Nephron (organoid): Measurements from ENCODE around the gene BICC1.

Source experiments
- H3K27ac Mint-ChIP-seq, 3 experiments: 2 replicates each; pipeline ENCODE4 v1.8.0; 2020; ENCODE audit warnings: mixed read lengths in 3 of 3, mild to moderate bottlenecking in 2 of 3, moderate library complexity in 1 of 3
- H3K27me3 Mint-ChIP-seq: 2 replicates; pipeline ENCODE4 v1.8.0; 2021; ENCODE audit warnings: low read depth, mild to moderate bottlenecking, moderate library complexity, mixed read lengths
- H3K36me3 Mint-ChIP-seq: 2 replicates; pipeline ENCODE4 v1.8.0; 2020; ENCODE audit warnings: low read depth, mixed read lengths
- H3K4me1 Mint-ChIP-seq: 2 replicates; pipeline ENCODE4 v1.8.0; 2020; ENCODE audit warnings: mixed read lengths
- H3K4me3 Mint-ChIP-seq, 3 experiments: 2 replicates each; pipeline ENCODE4 v1.8.0; 2020; ENCODE audit warnings: mild to moderate bottlenecking in 3 of 3, mixed read lengths in 3 of 3, moderate library complexity in 2 of 3
- H3K9me3 Mint-ChIP-seq: 2 replicates; pipeline ENCODE4 v1.8.0; 2020; ENCODE audit warnings: mixed read lengths
- TF ChIP-seq, protein P1 (sequence below), 3 experiments: fragments of 200-600 bp; sonication (generic); IDR thresholded peaks; one replicate each; pipeline ENCODE4 v1.5.0; 2021; ENCODE audit warnings: antibody characterized with exemption in 3 of 3; ENCODE audit not compliant: unreplicated experiment in 3 of 3

BICC1 gene

DNA sequence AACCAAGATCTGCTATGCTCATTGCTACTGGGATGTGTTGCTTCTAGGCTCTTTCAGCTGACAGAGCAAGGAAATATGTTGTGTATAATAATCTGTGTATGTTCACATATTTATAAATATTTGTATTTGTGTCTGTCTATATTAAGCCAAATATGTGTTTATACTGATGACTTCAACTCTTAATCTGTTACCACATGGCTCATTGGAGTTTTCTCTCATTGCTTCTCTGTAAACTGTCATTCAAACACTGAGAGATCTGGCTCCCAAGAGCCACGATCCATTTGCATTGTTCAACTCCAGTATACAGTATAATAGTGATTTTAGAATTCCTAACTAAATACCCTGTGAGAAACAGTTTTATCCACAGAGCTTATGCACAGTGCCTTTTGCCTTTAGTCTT lies 35.3 kb downstream of the BICC1 start:
- TF ChIP-seq, protein P1, sequence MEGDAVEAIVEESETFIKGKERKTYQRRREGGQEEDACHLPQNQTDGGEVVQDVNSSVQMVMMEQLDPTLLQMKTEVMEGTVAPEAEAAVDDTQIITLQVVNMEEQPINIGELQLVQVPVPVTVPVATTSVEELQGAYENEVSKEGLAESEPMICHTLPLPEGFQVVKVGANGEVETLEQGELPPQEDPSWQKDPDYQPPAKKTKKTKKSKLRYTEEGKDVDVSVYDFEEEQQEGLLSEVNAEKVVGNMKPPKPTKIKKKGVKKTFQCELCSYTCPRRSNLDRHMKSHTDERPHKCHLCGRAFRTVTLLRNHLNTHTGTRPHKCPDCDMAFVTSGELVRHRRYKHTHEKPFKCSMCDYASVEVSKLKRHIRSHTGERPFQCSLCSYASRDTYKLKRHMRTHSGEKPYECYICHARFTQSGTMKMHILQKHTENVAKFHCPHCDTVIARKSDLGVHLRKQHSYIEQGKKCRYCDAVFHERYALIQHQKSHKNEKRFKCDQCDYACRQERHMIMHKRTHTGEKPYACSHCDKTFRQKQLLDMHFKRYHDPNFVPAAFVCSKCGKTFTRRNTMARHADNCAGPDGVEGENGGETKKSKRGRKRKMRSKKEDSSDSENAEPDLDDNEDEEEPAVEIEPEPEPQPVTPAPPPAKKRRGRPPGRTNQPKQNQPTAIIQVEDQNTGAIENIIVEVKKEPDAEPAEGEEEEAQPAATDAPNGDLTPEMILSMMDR (IDR thresholded peaks at IDR 0.05; ENCODE audit: unreplicated experiment in 3 of 3), result no peak
- Mint-ChIP-seq H3K36me3 (peaks cover 3% of the 10 kb centered on the region), H3K4me1 (peaks cover 22% of the 10 kb centered on the region), H3K4me3 (no peak overlapping the region), H3K27me3 (no peaks in the 10 kb centered on the region), H3K9me3 (peaks cover 1% of the 10 kb centered on the region), H3K27ac (no peak overlapping the region)

DNA sequence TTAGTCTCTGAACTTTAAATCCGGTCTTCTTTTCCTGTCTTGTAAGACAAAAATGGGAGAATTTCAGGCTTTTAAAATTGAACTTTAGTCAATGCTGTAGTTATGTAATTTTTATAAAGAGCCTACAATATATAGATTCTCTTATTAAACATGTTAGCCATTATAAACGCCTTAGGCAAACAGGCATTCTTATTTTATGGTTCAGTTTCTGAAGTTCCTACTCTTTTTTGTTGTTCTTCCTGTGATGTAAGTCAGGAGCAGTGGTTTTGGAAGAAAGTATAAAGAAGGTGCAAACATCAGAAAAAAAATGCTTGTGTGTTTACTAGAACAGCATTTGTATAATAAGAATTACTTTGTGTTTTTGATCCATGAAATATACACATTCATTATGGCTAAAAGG lies 41.6 kb downstream of the BICC1 start:
- TF ChIP-seq, protein P1 (IDR thresholded peaks at IDR 0.05; ENCODE audit: unreplicated experiment in 3 of 3), result no peak
- Mint-ChIP-seq H3K9me3 (peaks cover 25% of the 10 kb centered on the region), H3K36me3 (peaks cover 21% of the 10 kb centered on the region), H3K27me3 (no peaks in the 10 kb centered on the region), H3K27ac (peak overlapping the region; percentile 56 to 95 (median 76)), H3K4me1 (no peaks in the 10 kb centered on the region), H3K4me3 (no peak overlapping the region)

DNA sequence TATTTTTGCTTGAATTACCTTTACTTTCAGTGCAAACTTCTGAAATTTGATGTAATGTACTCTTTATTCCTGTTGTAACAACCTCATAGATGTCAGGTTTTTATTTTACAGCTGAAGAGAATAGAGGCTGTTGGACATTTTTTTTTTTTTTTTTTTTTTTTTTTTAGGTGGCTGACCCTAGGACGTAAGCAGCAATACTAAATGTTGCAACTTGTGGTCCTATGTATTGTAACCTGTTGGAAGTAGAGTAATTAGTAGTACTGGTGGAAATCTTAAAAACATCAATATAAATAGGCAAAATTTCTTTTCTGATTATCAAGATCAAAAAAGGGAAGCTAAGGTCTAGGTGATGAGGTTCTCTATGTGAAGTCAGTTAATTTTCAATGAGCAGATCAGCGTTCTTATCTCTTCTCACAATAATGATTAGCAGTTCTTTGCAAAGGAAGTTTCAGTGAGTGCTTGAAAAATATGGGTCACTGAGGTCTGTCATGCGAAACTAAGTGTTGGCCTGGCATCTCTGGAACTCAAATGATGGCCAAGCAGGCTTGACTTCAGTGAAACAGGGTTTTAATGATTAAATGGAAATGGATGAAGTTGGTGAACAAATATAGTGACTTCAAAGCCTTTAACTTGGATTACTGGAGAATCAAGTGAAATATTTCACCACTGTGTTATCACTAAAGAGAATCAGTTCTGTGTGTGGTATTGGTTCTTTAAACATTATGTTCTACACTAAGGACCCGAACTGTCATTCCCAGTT lies 42.7 kb downstream of the BICC1 start:
- TF ChIP-seq, protein P1 (IDR thresholded peaks at IDR 0.05; ENCODE audit: unreplicated experiment in 3 of 3), result no peak
- peaks cover 31% of the 10 kb centered on the region for H3K36me3 Mint-ChIP-seq
- no peaks in the 10 kb centered on the region for H3K4me1 Mint-ChIP-seq
- H3K27me3 Mint-ChIP-seq, result no peaks in the 10 kb centered on the region
- peaks cover 35% of the 10 kb centered on the region for H3K9me3 Mint-ChIP-seq
- peak overlapping the region; percentile 56 to 84 (median 70) for H3K27ac Mint-ChIP-seq
- peak overlapping the region in 1 of 3 experiments; percentile 32 for H3K4me3 Mint-ChIP-seq

DNA sequence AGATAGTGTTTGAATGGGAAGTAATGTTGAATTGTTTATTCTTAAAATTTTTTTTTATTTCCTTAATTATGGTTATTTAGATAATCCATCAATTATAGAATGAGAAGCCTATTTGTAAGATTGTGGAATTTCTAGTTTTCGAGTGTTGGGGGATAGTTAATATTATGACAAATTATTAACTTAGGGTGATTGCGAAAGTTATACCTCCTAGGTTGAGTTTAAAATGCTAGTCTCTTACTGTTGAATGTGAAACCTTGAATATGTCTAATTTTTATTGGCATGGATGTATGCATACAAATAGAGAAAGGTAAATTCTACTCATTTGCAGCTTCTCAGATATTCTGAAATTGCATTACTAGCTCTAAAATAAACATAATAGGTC lies 43.2 kb downstream of the BICC1 start:
- no peaks in the 10 kb centered on the region for H3K27me3 Mint-ChIP-seq
- H3K27ac Mint-ChIP-seq, result peak overlapping the region; percentile 70 to 84 (median 83)
- peak overlapping the region in 2 of 3 experiments; percentile 4 to 32 for H3K4me3 Mint-ChIP-seq
- TF ChIP-seq, protein P1 (IDR thresholded peaks at IDR 0.05; ENCODE audit: unreplicated experiment in 3 of 3), result no peak
- H3K4me1 Mint-ChIP-seq, result no peaks in the 10 kb centered on the region
- H3K36me3 Mint-ChIP-seq, result peaks cover 36% of the 10 kb centered on the region
- H3K9me3 Mint-ChIP-seq, result peaks cover 41% of the 10 kb centered on the region

DNA sequence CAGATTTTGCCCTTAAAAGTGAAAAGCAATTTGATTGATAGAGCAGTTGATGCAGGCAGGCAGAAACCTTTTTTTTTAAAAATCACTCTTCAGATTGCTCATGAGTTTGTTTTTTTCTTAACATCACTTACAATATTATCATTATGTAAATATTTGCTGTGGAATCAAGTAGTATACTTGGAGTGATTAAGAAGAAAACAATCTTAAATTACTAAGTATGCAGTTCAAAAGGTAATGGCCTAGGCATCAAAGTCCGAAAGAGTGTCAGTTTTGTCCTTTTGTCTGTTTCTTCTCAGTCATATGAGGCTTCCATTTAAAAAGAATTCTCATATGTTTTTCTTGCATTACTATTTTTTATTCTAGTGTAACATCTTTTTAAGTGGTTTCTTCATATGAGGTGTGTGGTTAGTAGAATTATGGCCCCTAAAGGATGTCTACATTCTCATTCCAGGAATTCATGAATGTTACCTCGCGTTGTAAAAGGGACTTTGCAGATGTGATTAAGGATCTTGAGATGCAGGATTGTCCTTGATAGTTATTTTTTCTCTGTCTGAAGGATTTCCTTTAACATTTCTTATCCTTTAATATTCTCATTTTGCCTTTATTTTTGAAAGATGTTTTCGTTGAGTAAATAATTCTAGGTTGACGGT lies 44.0 kb downstream of the BICC1 start:
- Mint-ChIP-seq H3K4me1 (no peaks in the 10 kb centered on the region), H3K27ac (peak overlapping the region; percentile 70 to 84 (median 83)), H3K27me3 (no peaks in the 10 kb centered on the region), H3K36me3 (peaks cover 40% of the 10 kb centered on the region), H3K4me3 (no peak overlapping the region), H3K9me3 (peaks cover 46% of the 10 kb centered on the region)
- TF ChIP-seq, protein P1 (IDR thresholded peaks at IDR 0.05; ENCODE audit: unreplicated experiment in 3 of 3), result no peak
